ENCODE results near the gene PCBP3.

Gene PCBP3

DNA sequence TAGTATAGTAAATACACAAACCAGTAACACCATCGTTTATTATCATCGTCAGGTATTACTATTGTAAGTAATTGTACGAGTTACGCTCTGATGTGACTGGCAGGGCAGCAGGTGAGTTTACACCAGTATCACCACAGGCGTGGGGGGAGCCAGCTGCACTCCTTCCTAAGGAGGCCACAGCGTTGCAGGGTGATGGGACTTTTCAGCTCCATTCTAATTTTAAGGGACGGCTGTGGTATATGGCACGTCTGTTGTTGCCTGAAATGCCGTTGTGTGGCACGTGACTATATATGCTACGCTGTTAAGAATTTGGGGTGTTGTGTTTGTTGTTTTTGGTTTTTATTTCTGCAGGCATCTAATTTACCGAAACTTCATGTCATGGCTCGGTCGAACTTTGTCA, 173.3 kb downstream of the PCBP3 start:
- no peaks in the 10 kb centered on the region for H3F3A ChIP-seq (ENCODE audit: insufficient read depth)
- no peaks in the 10 kb centered on the region for H4K20me1 ChIP-seq (ENCODE audit: low read depth, low read length)
- H3K9me3 ChIP-seq (ENCODE audit: insufficient read depth, low read length), result no peaks in the 10 kb centered on the region
- no peak for TF ChIP-seq EZH2phosphoT487 (conservative IDR thresholded peaks at IDR 0.05; ENCODE audit: low read length)
- TF ChIP-seq, protein P1, sequence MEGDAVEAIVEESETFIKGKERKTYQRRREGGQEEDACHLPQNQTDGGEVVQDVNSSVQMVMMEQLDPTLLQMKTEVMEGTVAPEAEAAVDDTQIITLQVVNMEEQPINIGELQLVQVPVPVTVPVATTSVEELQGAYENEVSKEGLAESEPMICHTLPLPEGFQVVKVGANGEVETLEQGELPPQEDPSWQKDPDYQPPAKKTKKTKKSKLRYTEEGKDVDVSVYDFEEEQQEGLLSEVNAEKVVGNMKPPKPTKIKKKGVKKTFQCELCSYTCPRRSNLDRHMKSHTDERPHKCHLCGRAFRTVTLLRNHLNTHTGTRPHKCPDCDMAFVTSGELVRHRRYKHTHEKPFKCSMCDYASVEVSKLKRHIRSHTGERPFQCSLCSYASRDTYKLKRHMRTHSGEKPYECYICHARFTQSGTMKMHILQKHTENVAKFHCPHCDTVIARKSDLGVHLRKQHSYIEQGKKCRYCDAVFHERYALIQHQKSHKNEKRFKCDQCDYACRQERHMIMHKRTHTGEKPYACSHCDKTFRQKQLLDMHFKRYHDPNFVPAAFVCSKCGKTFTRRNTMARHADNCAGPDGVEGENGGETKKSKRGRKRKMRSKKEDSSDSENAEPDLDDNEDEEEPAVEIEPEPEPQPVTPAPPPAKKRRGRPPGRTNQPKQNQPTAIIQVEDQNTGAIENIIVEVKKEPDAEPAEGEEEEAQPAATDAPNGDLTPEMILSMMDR (IDR thresholded peaks at IDR 0.05; ENCODE audit: insufficient read depth, low read length, poor library complexity, severe bottlenecking), result no peak
- no peaks in the 10 kb centered on the region for H3K27me3 ChIP-seq (ENCODE audit: low read length)
- H3K4me3 ChIP-seq (ENCODE audit: insufficient read depth, low read length, poor library complexity, severe bottlenecking), result no peak overlapping the region
- H2AFZ ChIP-seq (ENCODE audit: low read depth, low read length, severe bottlenecking), result no peak overlapping the region
- no peaks in the 10 kb centered on the region for H3K9me2 ChIP-seq (replicated peaks; ENCODE audit: insufficient read depth, low read length)
- no peaks in the 10 kb centered on the region for H3K79me2 ChIP-seq (ENCODE audit: insufficient read depth, low read length)
- H3K4me2 ChIP-seq (ENCODE audit: low read depth, low read length, poor library complexity, severe bottlenecking), result no peak overlapping the region
- H3K27ac ChIP-seq (ENCODE audit: low read depth, low read length), result no peak overlapping the region
- no peak overlapping the region for H3K9ac ChIP-seq (ENCODE audit: low read length)
- H3K36me3 ChIP-seq (ENCODE audit: low read length), result no peaks in the 10 kb centered on the region

DNA sequence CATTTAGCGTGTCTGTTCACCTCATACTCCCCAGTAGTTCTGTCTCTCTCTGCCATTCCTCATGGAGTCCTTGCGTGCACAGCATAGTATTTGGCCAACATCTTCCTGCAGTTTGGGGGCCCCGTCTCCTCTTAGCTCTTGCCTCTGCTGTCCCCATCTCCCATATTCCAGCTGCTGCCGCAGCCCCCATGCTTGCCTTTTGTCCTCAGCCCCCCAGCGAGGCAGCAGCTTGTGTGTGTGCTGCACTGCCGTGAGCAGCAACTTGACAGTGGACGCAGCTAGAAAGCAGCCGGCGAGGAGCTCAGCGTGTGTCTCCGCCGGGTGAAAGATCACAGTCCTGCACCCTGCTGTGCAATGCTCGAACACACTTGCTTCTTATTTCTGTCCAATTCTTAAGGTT, 173.8 kb downstream of the PCBP3 start:
- no peak for TF ChIP-seq EZH2phosphoT487 (conservative IDR thresholded peaks at IDR 0.05; ENCODE audit: low read length)
- TF ChIP-seq, protein P1 (IDR thresholded peaks at IDR 0.05; ENCODE audit: insufficient read depth, low read length, poor library complexity, severe bottlenecking), result no peak
- H3K9me2 ChIP-seq (replicated peaks; ENCODE audit: insufficient read depth, low read length), result no peaks in the 10 kb centered on the region
- no peak overlapping the region for H3K27ac ChIP-seq (ENCODE audit: low read depth, low read length)

DNA sequence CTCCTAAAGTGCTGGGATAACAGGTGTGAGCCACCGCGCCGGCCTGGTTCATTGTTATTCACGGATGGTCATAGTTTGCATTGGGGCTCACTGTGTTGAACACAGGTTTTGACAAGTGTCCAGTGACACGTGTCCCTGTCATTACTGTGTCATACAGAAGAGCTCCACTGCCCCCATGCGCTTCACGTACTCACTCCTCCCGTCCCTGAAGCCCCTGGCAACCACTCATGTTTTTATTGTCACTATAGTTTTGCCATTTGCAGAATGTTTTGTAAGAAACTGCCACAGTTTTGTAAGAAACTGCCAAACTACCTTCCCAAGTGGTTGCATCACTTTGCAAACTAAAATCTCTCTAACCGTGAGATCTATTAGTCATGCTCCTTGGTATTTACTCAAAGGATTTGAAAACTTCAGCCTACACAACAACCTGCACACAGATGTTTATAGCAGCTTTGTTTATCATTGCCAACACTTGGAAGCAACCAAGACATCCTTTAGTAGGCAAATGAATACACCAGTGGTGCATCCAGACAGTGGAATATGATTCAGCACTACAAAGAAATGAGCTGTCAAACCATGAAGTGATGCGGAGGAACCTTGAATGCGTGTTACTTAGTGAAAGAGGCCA, 174.9 kb downstream of the PCBP3 start:
- Histone ChIP-seq H3K79me2 (ENCODE audit: insufficient read depth, low read length) (no peaks in the 10 kb centered on the region), H3K9me2 (replicated peaks; ENCODE audit: insufficient read depth, low read length) (no peaks in the 10 kb centered on the region), H3F3A (ENCODE audit: insufficient read depth) (no peaks in the 10 kb centered on the region), H3K9me3 (ENCODE audit: insufficient read depth, low read length) (no peaks in the 10 kb centered on the region), H3K27ac (ENCODE audit: low read depth, low read length) (no peak overlapping the region), H3K4me2 (ENCODE audit: low read depth, low read length, poor library complexity, severe bottlenecking) (no peak overlapping the region), H3K36me3 (ENCODE audit: low read length) (no peaks in the 10 kb centered on the region), H3K27me3 (ENCODE audit: low read length) (no peaks in the 10 kb centered on the region), H4K20me1 (ENCODE audit: low read depth, low read length) (no peaks in the 10 kb centered on the region), H2AFZ (ENCODE audit: low read depth, low read length, severe bottlenecking) (no peak overlapping the region), H3K4me3 (ENCODE audit: insufficient read depth, low read length, poor library complexity, severe bottlenecking) (no peak overlapping the region), H3K9ac (ENCODE audit: low read length) (no peak overlapping the region)
- TF ChIP-seq, protein P1 (IDR thresholded peaks at IDR 0.05; ENCODE audit: insufficient read depth, low read length, poor library complexity, severe bottlenecking), result no peak
- no peak for TF ChIP-seq EZH2phosphoT487 (conservative IDR thresholded peaks at IDR 0.05; ENCODE audit: low read length)

More for the DNA sequence above, 173.8 kb downstream of the PCBP3 start:
- Histone ChIP-seq H3K79me2 (ENCODE audit: insufficient read depth, low read length) (no peaks in the 10 kb centered on the region), H3F3A (ENCODE audit: insufficient read depth) (no peaks in the 10 kb centered on the region), H4K20me1 (ENCODE audit: low read depth, low read length) (no peaks in the 10 kb centered on the region), H3K9ac (ENCODE audit: low read length) (no peak overlapping the region), H3K4me2 (ENCODE audit: low read depth, low read length, poor library complexity, severe bottlenecking) (no peak overlapping the region), H3K27me3 (ENCODE audit: low read length) (no peaks in the 10 kb centered on the region), H3K9me3 (ENCODE audit: insufficient read depth, low read length) (no peaks in the 10 kb centered on the region), H3K4me3 (ENCODE audit: insufficient read depth, low read length, poor library complexity, severe bottlenecking) (no peak overlapping the region), H3K36me3 (ENCODE audit: low read length) (no peaks in the 10 kb centered on the region), H2AFZ (ENCODE audit: low read depth, low read length, severe bottlenecking) (no peak overlapping the region)

All from SU-DHL-6 (cell line).